Measurements from ENCODE around the gene DAPK1.

DNA sequence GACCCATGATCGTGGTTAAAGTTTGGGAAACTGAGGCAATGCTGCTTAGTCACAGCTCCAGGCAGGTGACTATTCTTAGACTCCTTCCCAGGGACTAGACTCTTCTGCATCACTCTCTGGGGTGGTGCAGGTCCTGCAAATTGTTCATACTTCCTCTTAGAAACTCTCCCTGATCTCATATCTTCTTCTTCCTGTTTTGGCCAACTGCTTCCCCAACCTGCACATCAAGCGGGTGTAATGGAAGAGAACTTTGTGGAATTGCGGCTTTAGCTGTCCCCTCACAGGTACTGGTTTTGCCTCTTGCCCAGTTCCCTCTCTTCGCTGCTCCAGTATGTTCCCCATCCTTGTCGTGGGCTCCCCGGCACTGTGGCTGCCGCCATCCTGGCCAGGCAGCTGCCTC lies 116.7 kb downstream of the DAPK1 start:
- TF ChIP-seq, protein P1, sequence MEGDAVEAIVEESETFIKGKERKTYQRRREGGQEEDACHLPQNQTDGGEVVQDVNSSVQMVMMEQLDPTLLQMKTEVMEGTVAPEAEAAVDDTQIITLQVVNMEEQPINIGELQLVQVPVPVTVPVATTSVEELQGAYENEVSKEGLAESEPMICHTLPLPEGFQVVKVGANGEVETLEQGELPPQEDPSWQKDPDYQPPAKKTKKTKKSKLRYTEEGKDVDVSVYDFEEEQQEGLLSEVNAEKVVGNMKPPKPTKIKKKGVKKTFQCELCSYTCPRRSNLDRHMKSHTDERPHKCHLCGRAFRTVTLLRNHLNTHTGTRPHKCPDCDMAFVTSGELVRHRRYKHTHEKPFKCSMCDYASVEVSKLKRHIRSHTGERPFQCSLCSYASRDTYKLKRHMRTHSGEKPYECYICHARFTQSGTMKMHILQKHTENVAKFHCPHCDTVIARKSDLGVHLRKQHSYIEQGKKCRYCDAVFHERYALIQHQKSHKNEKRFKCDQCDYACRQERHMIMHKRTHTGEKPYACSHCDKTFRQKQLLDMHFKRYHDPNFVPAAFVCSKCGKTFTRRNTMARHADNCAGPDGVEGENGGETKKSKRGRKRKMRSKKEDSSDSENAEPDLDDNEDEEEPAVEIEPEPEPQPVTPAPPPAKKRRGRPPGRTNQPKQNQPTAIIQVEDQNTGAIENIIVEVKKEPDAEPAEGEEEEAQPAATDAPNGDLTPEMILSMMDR (IDR thresholded peaks at IDR 0.05; ENCODE audit: low read length) = no peak
- TF ChIP-seq EZH2 (optimal IDR thresholded peaks at IDR 0.05; ENCODE audit: low read depth, low read length) = no peak
- no peak for TF ChIP-seq EZH2phosphoT487 (IDR thresholded peaks at IDR 0.05; ENCODE audit: low read length)
